ENCODE results near the gene RAMP1.

- TF ChIP-seq CTCF (IDR thresholded peaks at IDR 0.05; ENCODE audit: low read depth, low read length, missing input control) = no peak
- TF ChIP-seq RXRA (IDR thresholded peaks at IDR 0.05) = no peak
- no peak for TF ChIP-seq SP1 (IDR thresholded peaks at IDR 0.05)
- TF ChIP-seq YY1 (IDR thresholded peaks at IDR 0.05) = no peak
- TF ChIP-seq RAD21 (IDR thresholded peaks at IDR 0.05) = no peak
- TF ChIP-seq JUND (IDR thresholded peaks at IDR 0.05) = no peak
- no peak for TF ChIP-seq TAF1 (conservative IDR thresholded peaks at IDR 0.05)
- no peak for TF ChIP-seq MAX (IDR thresholded peaks at IDR 0.05)
- TF ChIP-seq GABPA (IDR thresholded peaks at IDR 0.05 in 1 of 2, conservative IDR thresholded peaks at IDR 0.05 in 1 of 2) = no peak
These were observed 37.5 kb downstream of the RAMP1 start for GRCh38 chr2:237896956-237897355.

All from liver (tissue), 3 donors.